A673 (cell line): ENCODE measurements around the gene GMFB. TPM values are rescaled to one million over a fixed set of nuclear protein-coding genes. Genes with fewer than 3 reads are reported as not detected.

Experiments used
- BruUV-seq: library from RNA; stranded (reverse); fragments of 400-500 nt; replicated peaks from 2 replicates; lab custom pipeline; 2021; lab: Mats Ljungman, UMichigan
- CTCF ChIA-PET: fragments of 300-600 bp; sonication (Branson Sonifier 250); formaldehyde crosslinking; loops from one replicate; lab custom pipeline; 2022; ENCODE audit warnings: antibody characterized with exemption; lab: Charles Lee
- POLR2A ChIA-PET: fragments of 300-600 bp; sonication (Branson Sonifier 250); formaldehyde crosslinking; loops from one replicate; lab custom pipeline; 2022; ENCODE audit warnings: antibody characterized with exemption; ENCODE audit not compliant: low non-redundant PET; lab: Charles Lee
- DNase-seq: peaks from one replicate; pipeline ENCODE4 v3.0.0-alpha.2; 2015; ENCODE audit warnings: low spot score
- H3K27ac ChIP-seq: fragments of 200-600 bp; sonication (generic); 2 replicates; pipeline ENCODE4 v1.5.1; 2016; ENCODE audit warnings: mixed run types, low read depth, mild to moderate bottlenecking, mixed read lengths, antibody characterized with exemption, low read length; ENCODE audit not compliant: poor library complexity, severe bottlenecking
- H3K27me3 ChIP-seq: fragments of 200-600 bp; sonication (generic); replicated peaks from 2 replicates; pipeline ENCODE4 v1.6.1; 2017; ENCODE audit warnings: mixed run types, low read depth, mild to moderate bottlenecking, mixed read lengths, antibody characterized with exemption, low read length; ENCODE audit not compliant: insufficient read depth, poor library complexity
- H3K36me3 ChIP-seq: fragments of 200-600 bp; sonication (generic); 2 replicates; pipeline ENCODE4 v1.6.1; 2016; ENCODE audit warnings: mixed run types, mild to moderate bottlenecking, mixed read lengths, antibody characterized with exemption, low read length; ENCODE audit not compliant: insufficient read depth, poor library complexity, severe bottlenecking
- H3K4me1 ChIP-seq: fragments of 200-600 bp; sonication (generic); 2 replicates; pipeline ENCODE4 v1.6.1; 2017; ENCODE audit warnings: mixed run types, mild to moderate bottlenecking, mixed read lengths, antibody characterized with exemption, low read length; ENCODE audit not compliant: insufficient read depth, poor library complexity, severe bottlenecking
- H3K4me3 ChIP-seq: fragments of 200-600 bp; sonication (generic); 2 replicates; pipeline ENCODE4 v1.5.1; 2016; ENCODE audit warnings: low read depth, mixed run types, mild to moderate bottlenecking, mixed read lengths, low read length; ENCODE audit not compliant: poor library complexity, severe bottlenecking
- H3K9me3 ChIP-seq: fragments of 200-600 bp; sonication (generic); 2 replicates; pipeline ENCODE4 v1.6.1; 2016; ENCODE audit warnings: mixed run types, low read depth, mild to moderate bottlenecking, mixed read lengths, antibody characterized with exemption, low read length; ENCODE audit not compliant: poor library complexity, severe bottlenecking
- EZH2 ChIP-seq: fragments of 200-600 bp; sonication (generic); IDR thresholded peaks from 2 replicates; pipeline ENCODE4 v1.6.1; 2017; ENCODE audit warnings: borderline replicate concordance, low read depth, mild to moderate bottlenecking, mixed read lengths, antibody characterized with exemption, low read length; ENCODE audit not compliant: poor library complexity, severe bottlenecking
- intact Hi-C: fragments of 100-400 bp; cut with micrococcal nuclease; formaldehyde crosslinking; loops from one replicate; pipeline ENCODE4 v1.10.0; 2022; ENCODE audit not compliant: unreplicated experiment
- total RNA-seq: library from RNA; stranded (reverse); gene quantifications from 2 replicates; pipeline ENCODE4 v1.2.3, GENCODE V29; 2021
- TF ChIP-seq, protein P1 (sequence below): fragments of 300-800, 200-600 bp; sonication (generic); conservative IDR thresholded peaks from 2 replicates; pipeline ENCODE4 v1.5.1; 2017; ENCODE audit warnings: low read depth, mild to moderate bottlenecking, antibody characterized with exemption, low read length, moderate library complexity, mixed read lengths

The GMFB gene
- total RNA-seq, 1 experiment from 2014 or later, result 76.8 TPM

GRCh38 chr14:54481695-54482094 is 7.1 kb downstream of the GMFB start:
- ChIA-PET POLR2A (no interaction called here), CTCF (no interaction called here)
- H3K4me3 ChIP-seq, result no peak overlapping the region
- no peaks in the 10 kb centered on the region for H3K27me3 ChIP-seq
- no peak overlapping the region for H3K27ac ChIP-seq
- TF ChIP-seq EZH2, result no peak
- TF ChIP-seq, protein P1, sequence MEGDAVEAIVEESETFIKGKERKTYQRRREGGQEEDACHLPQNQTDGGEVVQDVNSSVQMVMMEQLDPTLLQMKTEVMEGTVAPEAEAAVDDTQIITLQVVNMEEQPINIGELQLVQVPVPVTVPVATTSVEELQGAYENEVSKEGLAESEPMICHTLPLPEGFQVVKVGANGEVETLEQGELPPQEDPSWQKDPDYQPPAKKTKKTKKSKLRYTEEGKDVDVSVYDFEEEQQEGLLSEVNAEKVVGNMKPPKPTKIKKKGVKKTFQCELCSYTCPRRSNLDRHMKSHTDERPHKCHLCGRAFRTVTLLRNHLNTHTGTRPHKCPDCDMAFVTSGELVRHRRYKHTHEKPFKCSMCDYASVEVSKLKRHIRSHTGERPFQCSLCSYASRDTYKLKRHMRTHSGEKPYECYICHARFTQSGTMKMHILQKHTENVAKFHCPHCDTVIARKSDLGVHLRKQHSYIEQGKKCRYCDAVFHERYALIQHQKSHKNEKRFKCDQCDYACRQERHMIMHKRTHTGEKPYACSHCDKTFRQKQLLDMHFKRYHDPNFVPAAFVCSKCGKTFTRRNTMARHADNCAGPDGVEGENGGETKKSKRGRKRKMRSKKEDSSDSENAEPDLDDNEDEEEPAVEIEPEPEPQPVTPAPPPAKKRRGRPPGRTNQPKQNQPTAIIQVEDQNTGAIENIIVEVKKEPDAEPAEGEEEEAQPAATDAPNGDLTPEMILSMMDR, result no peak
- H3K36me3 ChIP-seq, result peaks cover 52% of the 10 kb centered on the region
- H3K4me1 ChIP-seq, result peaks cover 28% of the 10 kb centered on the region
- DNase-seq, result no peak
- BruUV-seq, result no TSS peak
- intact Hi-C loops, result no loop called here
- no peaks in the 10 kb centered on the region for H3K9me3 ChIP-seq

- no peaks in the 10 kb centered on the region for H3K9me3 ChIP-seq
- H3K4me1 ChIP-seq, result peaks cover 32% of the 10 kb centered on the region
- ChIA-PET POLR2A (no interaction called here), CTCF (no interaction called here)
- H3K36me3 ChIP-seq, result peaks cover 53% of the 10 kb centered on the region
- intact Hi-C loops, result no loop called here
- no peak overlapping the region for H3K4me3 ChIP-seq
- no peak overlapping the region for H3K27ac ChIP-seq
- DNase-seq, result no peak
- TF ChIP-seq, protein P1, result no peak
- no peak for TF ChIP-seq EZH2
- H3K27me3 ChIP-seq, result no peaks in the 10 kb centered on the region
- no TSS peak for BruUV-seq
Measured at GRCh38 chr14:54480830-54481562, 7.8 kb downstream of the GMFB start.

- Histone ChIP-seq H3K27ac (no peak overlapping the region), H3K36me3 (peaks cover 52% of the 10 kb centered on the region), H3K27me3 (no peaks in the 10 kb centered on the region), H3K4me1 (peaks cover 43% of the 10 kb centered on the region), H3K9me3 (no peaks in the 10 kb centered on the region), H3K4me3 (no peak overlapping the region)
- no peak for DNase-seq
- TF ChIP-seq, protein P1, result no peak
- no peak for TF ChIP-seq EZH2
- ChIA-PET CTCF (no interaction called here), POLR2A (no interaction called here)
- intact Hi-C loops, result no loop called here
- BruUV-seq, result no TSS peak
Measured at GRCh38 chr14:54478636-54479215, 10.1 kb downstream of the GMFB start.
